T follicular helper cell (primary cell): Measurements from ENCODE around the gene TUBG1.
A peak's percentile ranks its signal among the peaks of the same experiment; 100 is the strongest.
"Not testable (repeated sequence)": the region's sequence is repeated elsewhere in the genome, so short reads cannot be mapped to it uniquely, and the experiment has no call there.

Source experiments
- DNase-seq: peaks from one replicate; pipeline ENCODE4 v3.0.0-alpha.2; 2020; ENCODE audit warnings: low read depth

The TUBG1 gene

GRCh38 chr17:42623732-42624596 lies 14.5 kb downstream of the TUBG1 start:
- no peak for DNase-seq

- DNase-seq, result not testable (repeated sequence)
These were observed 17.7 kb downstream of the TUBG1 start for GRCh38 chr17:42627032-42627764.

GRCh38 chr17:42629411-42630009 lies 20.0 kb downstream of the TUBG1 start:
- DNase-seq, result no peak

DNA sequence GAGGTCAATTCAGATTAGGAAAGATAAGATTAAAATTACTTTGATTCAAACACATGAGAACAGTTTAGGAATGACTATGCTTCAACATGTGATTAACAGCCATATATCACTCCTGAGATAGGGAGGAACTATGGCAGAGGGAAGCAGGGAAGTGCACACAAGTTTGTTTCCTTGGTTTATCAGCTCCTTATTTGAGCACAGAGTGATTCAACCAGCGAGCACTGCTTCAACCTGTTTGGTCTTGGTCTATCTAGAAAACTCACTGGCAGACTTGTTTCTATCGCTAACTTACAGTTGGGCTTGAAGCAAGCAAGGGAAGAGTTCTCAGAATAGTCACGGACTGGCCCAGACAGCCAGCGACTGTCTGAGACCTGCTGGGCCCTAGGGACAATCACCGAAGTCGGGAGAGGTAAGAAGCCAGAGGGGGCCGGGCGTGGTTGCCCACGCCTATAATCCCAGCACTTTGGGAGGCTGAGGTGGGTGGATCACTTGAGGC lies 23.5 kb downstream of the TUBG1 start:
- no peak for DNase-seq

DNA sequence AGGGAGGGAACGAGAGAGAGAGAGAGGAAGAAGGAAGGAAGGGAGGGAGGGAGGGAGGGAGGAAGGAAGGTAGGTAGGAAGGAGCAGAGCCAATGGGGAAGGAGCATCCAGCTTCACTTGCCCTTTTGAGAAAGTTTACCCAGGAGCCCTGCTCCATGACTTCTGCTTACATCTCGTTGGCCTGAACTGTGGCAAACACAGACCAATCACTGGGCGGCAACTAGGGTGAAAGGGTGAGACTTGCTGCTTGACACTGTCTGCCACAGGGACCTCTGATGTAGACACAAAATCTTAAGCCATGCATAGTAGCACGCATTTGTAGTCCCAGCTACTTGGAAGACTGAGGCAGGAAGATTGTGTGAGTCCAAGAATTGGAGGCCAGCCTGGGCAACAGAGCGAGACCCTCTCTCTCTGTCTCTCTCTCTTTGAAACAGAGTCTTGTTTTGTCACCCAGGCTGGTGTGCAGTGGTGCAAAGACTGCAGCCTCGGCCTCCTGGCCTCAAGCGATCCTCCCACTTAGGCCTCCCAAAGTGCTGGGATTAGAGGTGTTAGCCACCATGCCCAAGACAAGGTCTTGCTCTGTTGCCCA lies 30.1 kb downstream of the TUBG1 start:
- no peak for DNase-seq

DNA sequence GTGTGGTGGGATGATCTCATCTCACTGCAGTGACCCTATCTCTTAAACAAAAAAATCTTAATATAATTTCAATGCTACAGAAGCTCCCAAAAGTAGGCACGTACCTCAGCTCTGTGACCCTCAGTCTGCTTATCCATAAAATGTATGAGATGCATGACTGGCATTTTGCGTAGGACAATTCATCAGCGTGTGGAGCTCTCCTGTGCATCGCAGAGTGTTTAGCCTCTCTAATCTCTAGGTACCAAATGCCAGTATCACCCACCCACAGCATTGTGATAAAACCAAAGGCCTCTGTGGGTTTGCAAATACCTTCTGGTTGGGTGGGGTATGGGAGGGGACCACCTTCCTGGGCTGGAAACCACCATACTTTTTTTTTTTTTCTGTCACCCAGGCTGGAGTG lies 30.6 kb downstream of the TUBG1 start:
- no peak for DNase-seq

GRCh38 chr17:42642336-42642735 lies 32.9 kb downstream of the TUBG1 start:
- DNase-seq, result no peak

- DNase-seq, result no peak
These were observed 38.3 kb downstream of the TUBG1 start for GRCh38 chr17:42647778-42648177.

DNA sequence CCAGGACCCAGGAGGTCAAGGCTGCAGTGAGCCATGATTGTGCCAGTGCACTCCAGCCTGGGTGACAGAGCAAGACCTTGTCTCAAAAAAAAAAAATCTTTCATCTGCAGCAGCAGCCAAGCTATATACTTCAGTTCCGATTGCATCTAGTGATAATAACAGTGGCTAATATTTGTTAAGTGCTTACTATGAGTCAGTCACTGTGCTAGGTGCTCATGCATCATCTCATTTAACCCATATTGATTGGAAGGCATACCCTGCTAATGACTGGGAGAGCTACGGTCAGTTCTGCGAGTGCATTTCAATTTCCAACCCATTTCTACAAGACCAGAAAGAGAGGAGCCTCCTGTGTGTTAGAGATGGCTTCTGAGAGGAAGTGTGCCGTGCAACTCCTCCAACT lies 41.9 kb downstream of the TUBG1 start:
- DNase-seq, result no peak

- no peak for DNase-seq
These were observed 44.0 kb downstream of the TUBG1 start for GRCh38 chr17:42653179-42654124.

GRCh38 chr17:42655528-42655927 lies 46.0 kb downstream of the TUBG1 start:
- no peak for DNase-seq

DNA sequence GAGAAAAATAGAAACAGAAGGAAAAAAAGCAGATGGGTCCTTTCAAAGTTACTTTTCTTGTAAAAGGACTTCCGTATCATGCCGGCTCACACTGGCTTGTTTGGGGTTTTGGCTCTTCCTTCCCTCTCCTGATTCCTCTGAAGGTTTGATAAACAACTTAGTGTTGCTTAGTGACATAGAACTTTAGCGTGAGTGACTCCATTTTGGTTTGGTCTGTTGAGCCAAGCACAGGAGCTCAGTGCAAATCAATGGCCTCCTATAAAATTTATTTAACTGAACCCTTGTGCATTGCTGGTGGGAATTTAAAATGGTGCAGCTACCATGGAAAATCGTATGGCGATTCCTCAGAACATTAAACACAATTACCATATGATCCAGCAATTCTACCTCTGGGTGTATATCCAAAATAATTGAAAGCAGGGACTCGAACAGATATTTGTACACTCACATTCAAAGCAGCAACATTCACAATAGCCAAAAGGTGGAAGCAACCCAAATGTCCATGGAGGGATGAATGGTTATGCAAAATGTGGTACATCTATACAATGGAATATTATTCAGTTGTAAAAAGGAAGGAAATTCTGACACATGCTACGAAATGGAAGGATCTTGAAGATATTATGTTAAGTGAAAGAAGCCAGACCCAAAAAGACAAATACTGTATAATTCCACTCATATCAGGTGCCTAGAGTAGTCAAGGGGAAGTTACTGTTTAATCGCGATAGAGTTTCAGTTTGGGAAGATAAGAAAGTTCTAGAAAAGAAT lies 48.5 kb downstream of the TUBG1 start:
- DNase-seq, result no peak

DNA sequence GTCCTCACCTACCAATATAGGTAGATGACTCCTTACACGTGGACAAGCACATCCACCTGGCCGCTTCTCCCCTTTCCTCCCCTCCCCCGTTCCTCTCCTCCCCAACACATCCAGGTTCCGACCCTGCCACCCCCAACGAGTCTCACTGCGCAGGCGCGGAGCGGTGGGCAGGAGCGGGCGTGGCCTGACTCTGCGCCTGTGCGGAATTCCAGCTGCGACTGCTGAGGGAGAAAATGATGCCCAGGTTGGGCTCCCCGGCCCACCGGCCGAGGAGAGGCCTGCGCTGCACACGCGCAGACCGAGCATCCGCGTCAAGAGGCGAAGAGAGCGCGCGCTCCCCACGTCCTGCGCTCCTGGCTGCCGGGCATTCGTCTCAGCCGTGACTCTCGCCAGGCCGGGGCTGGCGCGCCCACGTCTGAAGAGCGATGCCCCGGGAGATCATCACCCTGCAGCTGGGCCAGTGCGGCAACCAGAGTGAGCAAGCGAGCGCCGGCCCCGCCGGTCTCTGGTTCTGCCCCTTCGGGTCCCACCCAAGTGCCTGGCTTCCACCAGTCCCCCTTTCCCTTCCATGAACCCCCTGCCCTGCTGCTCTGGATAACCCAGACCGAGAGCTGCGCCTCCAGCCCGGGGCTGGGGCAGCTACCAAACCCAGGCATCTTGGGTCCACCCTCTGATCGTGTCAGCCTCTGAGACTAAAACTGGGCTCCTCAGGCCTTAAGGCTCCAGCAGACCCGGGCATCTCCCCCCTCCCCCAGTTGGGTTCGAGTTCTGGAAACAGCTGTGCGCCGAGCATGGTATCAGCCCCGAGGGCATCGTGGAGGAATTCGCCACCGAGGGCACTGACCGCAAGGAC lies 49.8 kb downstream of the TUBG1 start, which contains the start of gene TUBG2:
TUBG2 (plus strand) TSS at position 206 of the 853 bp plus-strand sequence; CDS start at position 426, 220 bp downstream.
- DNase-seq, result peak; percentile 56

GRCh38 chr17:42659932-42660274 lies 50.4 kb downstream of the TUBG1 start:
- DNase-seq, result not testable (repeated sequence)

GRCh38 chr17:42660692-42661345 lies 51.3 kb downstream of the TUBG1 start:
- no peak for DNase-seq
